Calu3 (cell line): Measurements from ENCODE around the gene SLC6A12. TPM values are rescaled to one million over a fixed set of nuclear protein-coding genes. Genes with fewer than 3 reads are reported as not detected.
A peak's percentile ranks its signal among the peaks of the same experiment; 100 is the strongest.

Experiments
- BruUV-seq: library from RNA; stranded (reverse); fragments of 400-500 nt; replicated peaks from 2 replicates; lab custom pipeline; 2021; lab: Mats Ljungman, UMichigan
- CTCF ChIA-PET: fragments of 300-600 bp; sonication (Branson Sonifier 250); formaldehyde crosslinking; loops from one replicate; lab custom pipeline; 2022; ENCODE audit warnings: antibody characterized with exemption; lab: Charles Lee
- DNase-seq: peaks from one replicate; pipeline ENCODE4 v3.0.0; 2022
- H3K27ac Mint-ChIP-seq: one replicate; pipeline ENCODE4 v1.8.0; 2022; ENCODE audit warnings: mixed read lengths; ENCODE audit not compliant: unreplicated experiment
- H3K27me3 Mint-ChIP-seq: one replicate; pipeline ENCODE4 v1.8.0; 2022; ENCODE audit warnings: mixed read lengths; ENCODE audit not compliant: unreplicated experiment
- H3K36me3 Mint-ChIP-seq: one replicate; pipeline ENCODE4 v1.8.0; 2022; ENCODE audit warnings: mild to moderate bottlenecking, moderate library complexity, mixed read lengths; ENCODE audit not compliant: insufficient read depth, unreplicated experiment
- H3K4me1 Mint-ChIP-seq: one replicate; pipeline ENCODE4 v1.8.0; 2022; ENCODE audit warnings: mild to moderate bottlenecking, low read depth, mixed read lengths; ENCODE audit not compliant: unreplicated experiment
- H3K4me3 Mint-ChIP-seq: one replicate; pipeline ENCODE4 v1.8.0; 2022; ENCODE audit warnings: mild to moderate bottlenecking, low read depth, moderate library complexity, mixed read lengths; ENCODE audit not compliant: unreplicated experiment
- H3K9me3 Mint-ChIP-seq: one replicate; pipeline ENCODE4 v1.8.0; 2022; ENCODE audit warnings: low read depth, mixed read lengths; ENCODE audit not compliant: unreplicated experiment
- CTCF ChIP-seq: fragments of 200-600 bp; IDR thresholded peaks from one replicate; pipeline ENCODE4 v1.8.0; 2022; ENCODE audit warnings: antibody characterized with exemption; ENCODE audit not compliant: unreplicated experiment
- intact Hi-C: fragments of 100-400 bp; cut with micrococcal nuclease; formaldehyde crosslinking; loops from one replicate; pipeline ENCODE4 v1.10.0; 2022; ENCODE audit not compliant: unreplicated experiment
- total RNA-seq: library from RNA; stranded (reverse); gene quantifications from 2 replicates; pipeline ENCODE4 v1.2.3, GENCODE V29; 2022

SLC6A12 gene
- total RNA-seq, 1 experiment from 2014 or later = 0.90 TPM

DNA sequence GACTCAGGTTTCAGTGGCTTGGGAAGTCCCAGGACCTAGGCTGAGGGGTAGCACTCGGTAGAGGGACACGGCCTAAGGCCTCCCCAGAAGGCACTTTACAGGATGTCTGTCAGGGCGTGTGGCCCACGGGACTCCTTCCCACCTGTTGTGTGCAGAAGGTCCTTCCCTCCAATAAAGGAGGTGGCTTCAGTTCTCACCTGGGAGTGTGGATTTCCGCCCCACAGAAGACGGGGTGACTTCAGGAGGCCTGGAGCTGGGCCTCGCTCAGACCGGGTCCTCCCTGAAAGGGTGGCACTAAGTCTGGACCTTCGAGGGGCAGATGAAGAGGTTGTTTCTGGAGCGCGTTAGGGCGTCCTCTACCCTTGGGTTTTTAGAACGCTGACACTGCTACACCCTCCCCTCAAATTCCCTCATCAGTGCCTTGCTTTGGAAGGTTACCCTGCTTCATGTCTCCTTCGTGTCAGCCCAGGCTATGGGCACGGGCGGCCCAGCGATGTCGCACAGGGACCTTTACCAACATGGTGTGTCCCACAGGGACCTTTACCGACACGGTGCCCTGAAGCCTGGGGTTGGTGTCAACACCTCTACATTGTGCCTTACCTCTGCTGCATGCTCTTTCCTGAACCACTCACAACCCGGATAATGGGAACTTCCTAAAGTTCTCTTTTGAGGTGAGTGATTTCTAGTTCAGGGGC, 7.1 kb downstream of the SLC6A12 start:
- intact Hi-C loops = no loop called here
- no peaks in the 10 kb centered on the region for H3K9me3 Mint-ChIP-seq

DNA sequence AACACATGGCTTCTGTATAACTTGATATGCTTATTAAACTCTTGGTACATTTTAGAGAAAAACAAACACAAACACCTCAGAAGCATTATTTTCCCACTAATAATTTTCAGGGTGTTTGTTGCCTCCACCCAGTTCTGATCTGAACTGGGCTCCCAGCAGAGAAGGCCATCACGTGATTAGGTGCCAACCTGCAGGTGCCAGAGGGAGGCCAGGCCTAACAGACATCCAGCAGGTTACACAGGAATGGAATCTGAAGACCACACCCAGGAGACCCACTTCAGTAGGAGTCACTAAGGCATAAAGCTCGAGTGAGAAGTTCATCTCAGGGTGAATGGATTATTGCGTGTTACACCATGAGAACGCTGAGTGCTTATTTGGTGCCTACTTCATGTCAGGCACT, 8.9 kb downstream of the SLC6A12 start:
- H3K9me3 Mint-ChIP-seq = no peaks in the 10 kb centered on the region
- intact Hi-C loops = no loop called here
- peaks cover 72% of the 10 kb centered on the region for H3K27me3 Mint-ChIP-seq
- no peak for DNase-seq
- CTCF ChIA-PET = no interaction called here
- no TSS peak for BruUV-seq
- H3K4me1 Mint-ChIP-seq = no peaks in the 10 kb centered on the region
- H3K4me3 Mint-ChIP-seq = no peak overlapping the region
- no peak for TF ChIP-seq CTCF
- H3K27ac Mint-ChIP-seq = no peak overlapping the region
- H3K36me3 Mint-ChIP-seq = no peaks in the 10 kb centered on the region

More for the DNA sequence above, 7.1 kb downstream of the SLC6A12 start:
- DNase-seq = no peak
- Mint-ChIP-seq H3K4me1 (peaks cover 1% of the 10 kb centered on the region), H3K27ac (no peak overlapping the region), H3K36me3 (no peaks in the 10 kb centered on the region), H3K27me3 (peaks cover 75% of the 10 kb centered on the region), H3K4me3 (no peak overlapping the region)
- CTCF ChIA-PET = no interaction called here
- TF ChIP-seq CTCF = no peak
- no TSS peak for BruUV-seq

- no peak overlapping the region for H3K27ac Mint-ChIP-seq
- no peak overlapping the region for H3K4me3 Mint-ChIP-seq
- no peak for TF ChIP-seq CTCF
- CTCF ChIA-PET = no interaction called here
- H3K9me3 Mint-ChIP-seq = no peaks in the 10 kb centered on the region
- no TSS peak for BruUV-seq
- H3K4me1 Mint-ChIP-seq = no peaks in the 10 kb centered on the region
- H3K36me3 Mint-ChIP-seq = no peaks in the 10 kb centered on the region
- H3K27me3 Mint-ChIP-seq = peaks cover 64% of the 10 kb centered on the region
- intact Hi-C loops = no loop called here
- DNase-seq = no peak
Measured at GRCh38 chr12:204261-204678, 9.7 kb downstream of the SLC6A12 start.

GRCh38 chr12:203462-204260, 10.3 kb downstream of the SLC6A12 start:
- H3K9me3 Mint-ChIP-seq = no peaks in the 10 kb centered on the region
- peak overlapping the region; percentile 29 for H3K4me3 Mint-ChIP-seq
- no peaks in the 10 kb centered on the region for H3K4me1 Mint-ChIP-seq
- no peak for TF ChIP-seq CTCF
- H3K27me3 Mint-ChIP-seq = peaks cover 58% of the 10 kb centered on the region
- H3K27ac Mint-ChIP-seq = no peak overlapping the region
- intact Hi-C loops = no loop called here
- CTCF ChIA-PET = no interaction called here
- no peak for DNase-seq
- no TSS peak for BruUV-seq
- no peaks in the 10 kb centered on the region for H3K36me3 Mint-ChIP-seq
